Measurements from ENCODE around the gene KRT2.

Gene KRT2

GRCh38 chr12:52686756-52687487 lies 34.9 kb upstream of the KRT2 start (continued):
- no peak for TF ChIP-seq ZNF561 (tag by site-specific recombination; IDR thresholded peaks at IDR 0.05; ENCODE audit: borderline replicate concordance)
- TF ChIP-seq ZNF146 (tag by site-specific recombination; IDR thresholded peaks at IDR 0.05) = no peak
- TF ChIP-seq ZNF354C (tag by site-specific recombination; IDR thresholded peaks at IDR 0.05; ENCODE audit: borderline replicate concordance, low read depth) = no peak

- POLR2A ChIA-PET = no interaction called here
Observed at GRCh38 chr12:52686063-52686462, 34.1 kb upstream of the KRT2 start.

DNA sequence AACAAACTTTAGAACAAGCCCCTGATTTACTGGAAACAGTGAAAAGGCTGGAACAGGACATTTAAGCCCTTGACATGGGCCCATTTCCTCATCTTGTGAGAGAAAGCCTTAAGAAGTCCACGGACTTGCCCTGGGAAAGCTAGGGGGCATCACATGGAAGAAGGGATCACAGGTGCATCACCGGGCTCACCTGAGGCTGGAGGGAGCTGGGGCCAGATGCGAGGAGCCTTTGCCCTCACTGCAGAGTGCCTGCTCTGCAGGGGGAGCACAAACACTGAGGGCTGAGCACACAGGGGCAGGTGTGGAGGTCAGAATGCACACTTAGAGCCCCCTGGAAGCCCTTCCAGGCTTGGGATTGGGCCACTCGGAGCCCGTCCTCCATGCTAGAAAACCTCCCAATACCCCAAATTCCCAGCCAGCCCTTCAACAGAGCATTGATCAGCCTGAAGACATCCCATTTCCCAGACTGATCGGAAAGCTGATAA lies 33.4 kb upstream of the KRT2 start:
- Histone ChIP-seq H3K4me3 (ENCODE audit: low read depth, low read length) (no peak overlapping the region), H3K9me3 (ENCODE audit: control insufficient read depth, insufficient read depth, low read depth, low read length) (no peaks in the 10 kb centered on the region), H3K4me1 (ENCODE audit: control insufficient read depth, insufficient read depth, low read length) (no peaks in the 10 kb centered on the region), H3K36me3 (ENCODE audit: control insufficient read depth in 2 of 2, insufficient read depth in 1 of 2, low read length in 2 of 2) (no peaks in the 10 kb centered on the region), H3K27ac (ENCODE audit: extremely low read depth, low read depth, low read length) (no peak overlapping the region)
- TF ChIP-seq ATF2 (tag by site-specific recombination; IDR thresholded peaks at IDR 0.05; ENCODE audit: low read depth) (no peak), ZBTB11 (tag by site-specific recombination; conservative IDR thresholded peaks at IDR 0.05; ENCODE audit: low read depth) (no peak), ZNF664 (tag by site-specific recombination; IDR thresholded peaks at IDR 0.05) (no peak), ZNF19 (tag by site-specific recombination; IDR thresholded peaks at IDR 0.05; ENCODE audit: low read depth) (no peak), ZNF600 (tag by site-specific recombination; IDR thresholded peaks at IDR 0.05) (no peak), ZFP3 (tag by site-specific recombination; IDR thresholded peaks at IDR 0.05; ENCODE audit: low read depth) (no peak), OVOL3 (tag by site-specific recombination; IDR thresholded peaks at IDR 0.05) (no peak), ZNF248 (tag by site-specific recombination; IDR thresholded peaks at IDR 0.05) (no peak), ZNF174 (tag by site-specific recombination; IDR thresholded peaks at IDR 0.05) (no peak), ZNF585B (tag by site-specific recombination; IDR thresholded peaks at IDR 0.05) (no peak), ZNF416 (tag by site-specific recombination; IDR thresholded peaks at IDR 0.05) (no peak), ZNF624 (tag by site-specific recombination; IDR thresholded peaks at IDR 0.05) (no peak), ZNF707 (tag by site-specific recombination; IDR thresholded peaks at IDR 0.05) (no peak)
- ChIA-PET POLR2A (interaction anchor here (0.7 kb wide), 1 partner anchor 152 kb away, joined by 3 read pairs; no protein-coding TSS in a partner anchor), CTCF (interaction anchor here (0.6 kb wide), 1 partner anchor 531 kb away, joined by 5 read pairs; no protein-coding TSS in a partner anchor)

More at GRCh38 chr12:52686063-52686462, 34.1 kb upstream of the KRT2 start:
- H3K27ac ChIP-seq (ENCODE audit: extremely low read depth, low read depth, low read length) = no peak overlapping the region
- no peaks in the 10 kb centered on the region for H3K9me3 ChIP-seq (ENCODE audit: control insufficient read depth, insufficient read depth, low read depth, low read length)
- CTCF ChIA-PET = interaction anchor here (0.6 kb wide), 1 partner anchor 10 kb away, joined by 3 read pairs; no protein-coding TSS in a partner anchor
- no peak overlapping the region for H3K4me3 ChIP-seq (ENCODE audit: low read depth, low read length)
- H3K4me1 ChIP-seq (ENCODE audit: control insufficient read depth, insufficient read depth, low read length) = no peaks in the 10 kb centered on the region
- no peaks in the 10 kb centered on the region for H3K36me3 ChIP-seq (ENCODE audit: control insufficient read depth in 2 of 2, insufficient read depth in 1 of 2, low read length in 2 of 2)
- TF ChIP-seq ZNF302 (tag by site-specific recombination; IDR thresholded peaks at IDR 0.05; ENCODE audit: low read depth) (no peak), ZNF148 (tag by site-specific recombination; IDR thresholded peaks at IDR 0.05; ENCODE audit: borderline replicate concordance) (no peak)
